Astrocyte (in vitro differentiated cells and primary cell): Measurements from ENCODE around the gene SMIM5. TPM values are rescaled to one million over a fixed set of nuclear protein-coding genes. Genes with fewer than 3 reads are reported as not detected.

Source experiments
- DNase-seq: peaks from one replicate; pipeline ENCODE4 v3.0.0-alpha.2; 2010; ENCODE audit warnings: low read depth
- FAIRE-seq: peaks from 2 replicates; lab custom pipeline; 2011; peaks lifted over from hg19 to GRCh38; lab: Jason Lieb, UNC
- H2AFZ ChIP-seq: 2 replicates; pipeline ENCODE4 v1.6.0; 2012; ENCODE audit warnings: low read depth, low read length, inconsistent platforms
- H3K27ac ChIP-seq: 2 replicates; pipeline ENCODE4 v1.5.1; 2011; ENCODE audit warnings: low read depth, low read length, inconsistent platforms
- H3K27me3 ChIP-seq: 2 replicates; pipeline ENCODE4 v1.6.0; 2011; ENCODE audit warnings: low read length, inconsistent platforms; ENCODE audit not compliant: insufficient read depth
- H3K36me3 ChIP-seq: 2 replicates; pipeline ENCODE4 v1.5.1; 2011; ENCODE audit warnings: low read length, inconsistent platforms; ENCODE audit not compliant: insufficient read depth
- H3K4me1 ChIP-seq: 2 replicates; pipeline ENCODE4 v1.5.1; 2011; ENCODE audit warnings: low read length, inconsistent platforms; ENCODE audit not compliant: insufficient read depth
- H3K4me2 ChIP-seq: 2 replicates; pipeline ENCODE4 v1.6.0; 2012; ENCODE audit warnings: low read length, inconsistent platforms
- H3K4me3 ChIP-seq: 2 replicates; pipeline ENCODE4 v1.5.1; 2011; ENCODE audit warnings: low read depth, mild to moderate bottlenecking, low read length, inconsistent platforms; ENCODE audit not compliant: insufficient read depth
- H3K79me2 ChIP-seq: 2 replicates; pipeline ENCODE4 v1.6.0; 2012; ENCODE audit warnings: mild to moderate bottlenecking, low read length, inconsistent platforms; ENCODE audit not compliant: insufficient read depth
- H3K9ac ChIP-seq: 2 replicates; pipeline ENCODE4 v1.6.0; 2012; ENCODE audit warnings: mild to moderate bottlenecking, low read length, inconsistent platforms
- H3K9me3 ChIP-seq: 2 replicates; pipeline ENCODE4 v1.5.1; 2012; ENCODE audit warnings: low read depth, mild to moderate bottlenecking, low read length, inconsistent platforms; ENCODE audit not compliant: insufficient read depth
- H4K20me1 ChIP-seq: 2 replicates; pipeline ENCODE4 v1.6.0; 2012; ENCODE audit warnings: low read length, inconsistent platforms; ENCODE audit not compliant: insufficient read depth
- H3K27ac Mint-ChIP-seq: one replicate; pipeline ENCODE4 v1.8.0; 2021; ENCODE audit warnings: mild to moderate bottlenecking, mixed read lengths; ENCODE audit not compliant: unreplicated experiment
- H3K27me3 Mint-ChIP-seq: one replicate; pipeline ENCODE4 v1.8.0; 2021; ENCODE audit warnings: low read depth, mixed read lengths; ENCODE audit not compliant: unreplicated experiment
- H3K36me3 Mint-ChIP-seq: one replicate; pipeline ENCODE4 v1.8.0; 2021; ENCODE audit warnings: low read depth, mixed read lengths; ENCODE audit not compliant: unreplicated experiment
- H3K4me1 Mint-ChIP-seq: one replicate; pipeline ENCODE4 v1.8.0; 2021; ENCODE audit warnings: low read depth, mixed read lengths; ENCODE audit not compliant: unreplicated experiment
- H3K4me3 Mint-ChIP-seq: one replicate; pipeline ENCODE4 v1.8.0; 2021; ENCODE audit warnings: mild to moderate bottlenecking, moderate library complexity, mixed read lengths; ENCODE audit not compliant: unreplicated experiment
- H3K9me3 Mint-ChIP-seq: one replicate; pipeline ENCODE4 v1.8.0; 2021; ENCODE audit warnings: mild to moderate bottlenecking, mixed read lengths; ENCODE audit not compliant: unreplicated experiment
- EZH2 ChIP-seq: IDR thresholded peaks from 2 replicates; pipeline ENCODE4 v1.6.1; 2012; ENCODE audit warnings: mild to moderate bottlenecking, low read length, inconsistent platforms; ENCODE audit not compliant: insufficient read depth
- total RNA-seq: library from RNA; stranded (reverse); gene quantifications from 2 replicates; pipeline ENCODE4 v1.2.1, GENCODE V29; 2021
- TF ChIP-seq, protein P1 (sequence below): IDR thresholded peaks from 2 replicates; pipeline ENCODE4 v1.5.1; 2011; ENCODE audit warnings: low read depth, mild to moderate bottlenecking, inconsistent platforms, low read length, moderate library complexity; ENCODE audit not compliant: insufficient read depth

Gene SMIM5
- total RNA-seq, 1 donor from 2014 or later = 0.07 TPM

DNA sequence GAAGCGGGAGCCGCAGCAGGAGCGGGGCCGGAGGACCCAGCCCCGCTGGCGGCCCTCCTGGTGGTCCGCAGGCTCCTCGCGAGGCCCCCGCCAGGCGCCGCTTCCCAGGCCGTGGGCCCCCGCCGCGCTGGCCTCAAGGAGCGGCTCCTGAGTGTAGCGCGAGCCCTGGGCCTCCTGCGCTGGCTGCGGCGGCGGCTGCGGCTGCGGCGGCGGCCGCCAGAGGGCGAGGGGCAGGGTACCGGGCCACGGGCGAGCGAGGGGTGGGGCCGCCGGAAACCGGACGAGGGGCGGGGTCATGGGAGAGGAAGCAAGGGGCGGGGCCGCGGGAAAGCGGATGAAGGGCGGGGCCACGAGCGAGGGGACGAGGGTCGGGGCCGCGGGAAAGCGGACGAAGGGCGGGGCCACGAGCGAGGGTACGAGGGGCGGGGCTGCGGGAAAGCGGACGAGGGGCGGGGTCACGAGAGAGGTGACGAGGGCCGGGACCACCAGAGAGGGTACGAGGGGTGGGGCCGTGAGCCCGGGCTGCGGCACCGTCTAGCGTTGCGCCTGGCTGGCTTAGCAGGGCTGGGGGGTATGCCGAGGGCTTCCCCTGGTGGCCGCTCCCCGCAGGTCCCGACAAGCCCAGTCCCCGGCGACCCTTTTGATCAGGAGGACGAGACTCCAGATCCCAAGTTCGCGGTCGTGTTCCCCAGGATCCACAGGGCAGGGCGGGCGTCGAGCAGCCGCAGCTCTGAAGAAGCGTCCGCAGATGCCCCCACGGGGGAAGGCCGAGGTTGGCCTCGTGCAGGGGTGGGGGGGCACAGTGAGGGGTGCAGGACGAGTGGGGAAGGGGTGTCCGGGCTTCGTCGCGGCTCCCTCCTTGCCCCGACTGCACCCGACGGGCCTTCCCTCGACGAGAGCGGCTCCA, 44.0 kb upstream of the SMIM5 start:
- no peaks in the 10 kb centered on the region for H3K4me1 ChIP-seq
- H3K9me3 ChIP-seq = no peaks in the 10 kb centered on the region
- peak overlapping the region; percentile 42 for H3K4me3 ChIP-seq
- TF ChIP-seq EZH2 = no peak
- TF ChIP-seq, protein P1, sequence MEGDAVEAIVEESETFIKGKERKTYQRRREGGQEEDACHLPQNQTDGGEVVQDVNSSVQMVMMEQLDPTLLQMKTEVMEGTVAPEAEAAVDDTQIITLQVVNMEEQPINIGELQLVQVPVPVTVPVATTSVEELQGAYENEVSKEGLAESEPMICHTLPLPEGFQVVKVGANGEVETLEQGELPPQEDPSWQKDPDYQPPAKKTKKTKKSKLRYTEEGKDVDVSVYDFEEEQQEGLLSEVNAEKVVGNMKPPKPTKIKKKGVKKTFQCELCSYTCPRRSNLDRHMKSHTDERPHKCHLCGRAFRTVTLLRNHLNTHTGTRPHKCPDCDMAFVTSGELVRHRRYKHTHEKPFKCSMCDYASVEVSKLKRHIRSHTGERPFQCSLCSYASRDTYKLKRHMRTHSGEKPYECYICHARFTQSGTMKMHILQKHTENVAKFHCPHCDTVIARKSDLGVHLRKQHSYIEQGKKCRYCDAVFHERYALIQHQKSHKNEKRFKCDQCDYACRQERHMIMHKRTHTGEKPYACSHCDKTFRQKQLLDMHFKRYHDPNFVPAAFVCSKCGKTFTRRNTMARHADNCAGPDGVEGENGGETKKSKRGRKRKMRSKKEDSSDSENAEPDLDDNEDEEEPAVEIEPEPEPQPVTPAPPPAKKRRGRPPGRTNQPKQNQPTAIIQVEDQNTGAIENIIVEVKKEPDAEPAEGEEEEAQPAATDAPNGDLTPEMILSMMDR = no peak
- no peaks in the 10 kb centered on the region for H3K79me2 ChIP-seq
- no peak for FAIRE-seq
- Mint-ChIP-seq H3K9me3 (peaks cover 11% of the 10 kb centered on the region), H3K4me3 (peak overlapping the region; percentile 74), H3K27ac (no peak overlapping the region), H3K27me3 (peaks cover 16% of the 10 kb centered on the region), H3K36me3 (peaks cover 2% of the 10 kb centered on the region), H3K4me1 (peaks cover under 1% of the 10 kb centered on the region)
- H3K4me2 ChIP-seq = peak overlapping the region; percentile 81
- no peaks in the 10 kb centered on the region for H3K36me3 ChIP-seq
- no peaks in the 10 kb centered on the region for H4K20me1 ChIP-seq
- peak; percentile 36 for DNase-seq
- H3K27ac ChIP-seq = no peak overlapping the region
- H3K27me3 ChIP-seq = peaks cover 14% of the 10 kb centered on the region
- peak overlapping the region; percentile 86 for H2AFZ ChIP-seq
- peak overlapping the region; percentile 31 for H3K9ac ChIP-seq

DNA sequence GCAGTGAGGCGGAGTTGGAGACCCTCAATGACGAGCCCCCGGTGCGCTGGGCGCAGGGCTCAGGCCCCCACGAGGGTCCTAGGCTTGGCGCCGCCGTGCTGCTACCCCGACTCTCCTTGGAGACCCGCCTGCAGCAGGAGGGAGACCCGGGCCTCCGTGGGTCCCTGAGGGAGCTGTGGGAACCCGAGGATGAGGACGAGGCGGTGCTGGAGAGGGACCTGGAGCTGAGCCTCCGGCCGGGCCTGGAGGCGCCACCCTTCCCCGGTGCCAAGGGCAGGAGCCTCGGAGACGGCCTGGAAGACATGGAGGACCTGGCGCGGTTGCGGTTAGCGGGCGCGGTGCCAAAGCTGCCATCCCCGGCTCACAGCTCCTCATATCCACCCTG, 43.3 kb upstream of the SMIM5 start:
- no peaks in the 10 kb centered on the region for H3K9me3 ChIP-seq
- Mint-ChIP-seq H3K27me3 (peaks cover 16% of the 10 kb centered on the region), H3K4me3 (no peak overlapping the region)

More for the DNA sequence above, 43.3 kb upstream of the SMIM5 start:
- H3K27me3 ChIP-seq = peaks cover 14% of the 10 kb centered on the region
- H2AFZ ChIP-seq = no peak overlapping the region
- peaks cover 2% of the 10 kb centered on the region for H3K36me3 Mint-ChIP-seq
- H3K4me1 ChIP-seq = no peaks in the 10 kb centered on the region
- DNase-seq = no peak
- no peak overlapping the region for H3K4me3 ChIP-seq
- TF ChIP-seq EZH2 = no peak
- TF ChIP-seq, protein P1 = no peak
- H3K4me1 Mint-ChIP-seq = no peaks in the 10 kb centered on the region
- no peak overlapping the region for H3K27ac ChIP-seq
- no peaks in the 10 kb centered on the region for H3K79me2 ChIP-seq
- no peak overlapping the region for H3K27ac Mint-ChIP-seq
- peaks cover 11% of the 10 kb centered on the region for H3K9me3 Mint-ChIP-seq
- H4K20me1 ChIP-seq = no peaks in the 10 kb centered on the region
- no peaks in the 10 kb centered on the region for H3K36me3 ChIP-seq
- FAIRE-seq = no peak
- peak overlapping the region; percentile 81 for H3K4me2 ChIP-seq
- H3K9ac ChIP-seq = no peak overlapping the region
